Spleen (tissue), 11 donors: ENCODE data around the gene TBC1D3B. TPM values are rescaled to one million over a fixed set of nuclear protein-coding genes. Genes with fewer than 3 reads are reported as not detected.

Experiments used
- DNase-seq: peaks from one replicate; pipeline ENCODE4 v3.0.0-alpha.2; 2020
- H3K27ac ChIP-seq, 8 donors: fragments of 200-600 bp; sonication (generic) in 7 of 8; 1 replicate in 4 of 8; 2 replicates in 4 of 8; pipeline versions ENCODE4 v1.5.0 to v1.8.0; 2016 to 2021; ENCODE audit warnings: inconsistent platforms in 4 of 8, mild to moderate bottlenecking in 4 of 8, moderate library complexity in 1 of 8
- H3K27me3 ChIP-seq, 7 donors: fragments of 200-600 bp; sonication (generic) in 6 of 7; replicated peaks in 1 of 7; 1 replicate in 4 of 7; 2 replicates in 3 of 7; pipeline versions ENCODE4 v1.5.0 to v1.8.0; 2016 to 2021; ENCODE audit warnings: inconsistent platforms in 3 of 7, mild to moderate bottlenecking in 1 of 7
- H3K36me3 ChIP-seq, 6 donors: fragments of 200-600 bp; sonication (generic) in 5 of 6; 1 replicate in 4 of 6; 2 replicates in 2 of 6; pipeline versions ENCODE4 v1.5.0 to v1.8.0; 2016 to 2021; ENCODE audit warnings: inconsistent platforms in 2 of 6
- H3K4me1 ChIP-seq, 6 donors: fragments of 200-600 bp; sonication (generic) in 5 of 6; 1 replicate in 3 of 6; 2 replicates in 3 of 6; pipeline versions ENCODE4 v1.5.0 to v1.8.0; 2016 to 2021; ENCODE audit warnings: inconsistent platforms in 3 of 6
- H3K4me3 ChIP-seq, 8 donors: fragments of 200-600 bp; sonication (generic) in 7 of 8; 1 replicate in 4 of 8; 2 replicates in 4 of 8; pipeline versions ENCODE4 v1.5.0 to v1.8.0; 2016 to 2021; ENCODE audit warnings: inconsistent platforms in 4 of 8, mild to moderate bottlenecking in 4 of 8, moderate library complexity in 2 of 8
- H3K9me3 ChIP-seq, 8 donors: fragments of 200-600 bp; sonication (generic) in 7 of 8; 1 replicate in 4 of 8; 2 replicates in 4 of 8; pipeline versions ENCODE4 v1.5.0 to v1.8.0; 2016 to 2021; ENCODE audit warnings: inconsistent platforms in 4 of 8
- CTCF ChIP-seq, 11 experiments: fragments of 200-600 bp in 7 of 11; fragments of 450-650 bp in 4 of 11; sonication (generic) in 4 of 11; IDR thresholded peaks in 8 of 11; conservative IDR thresholded peaks in 3 of 11; 1 replicate in 7 of 11; 2 replicates in 4 of 11; pipeline versions ENCODE4 v1.4.0 to v1.8.0; 2016 to 2021; ENCODE audit warnings: antibody characterized with exemption in 11 of 11, inconsistent platforms in 4 of 11, mild to moderate bottlenecking in 1 of 11
- POLR2A ChIP-seq, 3 donors: fragments of 450-650 bp; IDR thresholded peaks; one replicate each; pipeline ENCODE4 v1.5.1; 2017; ENCODE audit warnings: antibody characterized with exemption in 3 of 3, mild to moderate bottlenecking in 1 of 3
- POLR2AphosphoS5 ChIP-seq, 3 donors: sonication (generic); formaldehyde crosslinking; IDR thresholded peaks; one replicate each; pipeline ENCODE4 v1.5.1; 2017; ENCODE audit warnings: antibody characterized with exemption in 3 of 3
- WGBS, 5 donors: extraction: QIAGEN DNeasy Blood & Tissue Kit in 3 of 5; methylation state at CpG; one replicate each; pipeline versions ENCODE4 v1.1.5 to v1.1.7; 2013 to 2018; 5-methylcytosine and 5-hydroxymethylcytosine counted together
- intact Hi-C: fragments of 100-400 bp; cut with DNase I; formaldehyde crosslinking; loops from one replicate; pipeline ENCODE4 v1.15.0; 2023; ENCODE audit warnings: low total_unique reads
- polyA plus RNA-seq, 3 donors: library from polyadenylated mRNA; stranded (reverse); fragments of 200-250 nt; gene quantifications; one replicate each; pipeline ENCODE4 v1.2.1, GENCODE V29; 2013
- total RNA-seq, 7 donors: library from RNA; depleted of rRNA in 3 of 7; stranded (reverse); fragments of >200 nt in 3 of 7; fragmentation: NEBNext Ultra II Directional in 4 of 7; extraction: Animal tissue kit (Norgen Biotek cat#: 25700) in 4 of 7; gene quantifications; one replicate each; pipeline versions ENCODE4 v1.1.0 to v1.2.1, GENCODE V29; 2016 to 2021
- donor health status: healthy with polysubstance abuse.
- donor health status: DM: no; HTN: no; CAD: no; lungs with moderate emphysema.
- donor health status: DM: no; HTN: no; CAD: no.
- donor health status: Bipolar disorder and iron deficiency.
- donor health status: healthy.
- donor health status: DM: no; HTN: no; CAD: no.
- donor health status: DM: yes; HTN: yes; CAD: no.

Gene TBC1D3B
- total and polyA plus RNA-seq, 10 donors, result 1.3 to 13.5 (median 4.4) TPM; not detected in 1

- Histone ChIP-seq H3K4me1 (peaks cover 0 to 20% (median 5%) of the 10 kb centered on the region in 6 donors), H3K36me3 (no peaks in the 10 kb centered on the region), H3K27ac (no peak overlapping the region), H3K4me3 (no peak overlapping the region), H3K27me3 (peaks cover 0 to 2% (median 0%) of the 10 kb centered on the region in 7 donors), H3K9me3 (no peaks in the 10 kb centered on the region)
- WGBS, 5 donors, result 93 to 98% (median 96%) methylated on average over 2 of the region's 2 CpGs
- no peak for DNase-seq
- TF ChIP-seq CTCF (IDR thresholded peaks at IDR 0.05 in 8 of 11, conservative IDR thresholded peaks at IDR 0.05 in 3 of 11), result no peak
- TF ChIP-seq POLR2A (IDR thresholded peaks at IDR 0.05), result no peak
- no peak for TF ChIP-seq POLR2AphosphoS5 (IDR thresholded peaks at IDR 0.05)
- intact Hi-C loops, result loop anchor here (10.0 kb wide), 2 partner anchors 69 to 299 kb away; no protein-coding TSS in a partner anchor
Observed at GRCh38 chr17:36144014-36144413, 32.4 kb downstream of the TBC1D3B start.

GRCh38 chr17:36142806-36143205, 33.6 kb downstream of the TBC1D3B start:
- 86 to 97% (median 92%) methylated on average over 8 of the region's 8 CpGs for WGBS, 5 donors
- no peak for DNase-seq
- Histone ChIP-seq H3K27me3 (no peaks in the 10 kb centered on the region), H3K4me1 (peaks cover 0 to 9% (median 0%) of the 10 kb centered on the region in 6 donors), H3K27ac (no peak overlapping the region), H3K9me3 (no peaks in the 10 kb centered on the region), H3K4me3 (no peak overlapping the region), H3K36me3 (no peaks in the 10 kb centered on the region)
- intact Hi-C loops, result loop anchor here (10.0 kb wide), 2 partner anchors 68 to 298 kb away; no protein-coding TSS in a partner anchor
- no peak for TF ChIP-seq CTCF (IDR thresholded peaks at IDR 0.05 in 8 of 11, conservative IDR thresholded peaks at IDR 0.05 in 3 of 11)
- TF ChIP-seq POLR2AphosphoS5 (IDR thresholded peaks at IDR 0.05), result no peak
- TF ChIP-seq POLR2A (IDR thresholded peaks at IDR 0.05), result no peak

- Histone ChIP-seq H3K36me3 (no peaks in the 10 kb centered on the region), H3K27me3 (no peaks in the 10 kb centered on the region), H3K4me3 (no peak overlapping the region), H3K27ac (no peak overlapping the region), H3K9me3 (no peaks in the 10 kb centered on the region), H3K4me1 (peaks cover 0 to 10% (median 0%) of the 10 kb centered on the region in 6 donors)
- intact Hi-C loops, result loop anchor here (10.0 kb wide), 2 partner anchors 67 to 297 kb away; no protein-coding TSS in a partner anchor
- TF ChIP-seq CTCF (IDR thresholded peaks at IDR 0.05 in 8 of 11, conservative IDR thresholded peaks at IDR 0.05 in 3 of 11) (no peak), POLR2AphosphoS5 (IDR thresholded peaks at IDR 0.05) (no peak), POLR2A (IDR thresholded peaks at IDR 0.05) (no peak)
- no peak for DNase-seq
Observed at GRCh38 chr17:36142235-36142634, 34.2 kb downstream of the TBC1D3B start.

- H3K27me3 ChIP-seq, result no peaks in the 10 kb centered on the region
- peaks cover 25 to 58% (median 44%) of the 10 kb centered on the region in 6 donors for H3K4me1 ChIP-seq
- intact Hi-C loops, result no loop called here
- peak overlapping the region in 1 of 8 donors; percentile 28 for H3K27ac ChIP-seq
- 75 to 94% (median 85%) methylated on average over 1 of the region's 1 CpG for WGBS, 5 donors
- TF ChIP-seq CTCF (IDR thresholded peaks at IDR 0.05 in 8 of 11, conservative IDR thresholded peaks at IDR 0.05 in 3 of 11) (no peak), POLR2A (IDR thresholded peaks at IDR 0.05) (no peak), POLR2AphosphoS5 (IDR thresholded peaks at IDR 0.05) (no peak)
- H3K36me3 ChIP-seq, result no peaks in the 10 kb centered on the region
- DNase-seq, result no peak
- H3K4me3 ChIP-seq, result no peak overlapping the region
- H3K9me3 ChIP-seq, result no peaks in the 10 kb centered on the region
Observed at GRCh38 chr17:36136439-36136838, 40.0 kb downstream of the TBC1D3B start.
